SK-N-SH treated with all-trans-retinoic acid at 6 μM for 48 hours (cell line): ENCODE data around the gene PCSK5.
"Not testable (repeated sequence)": the region's sequence is repeated elsewhere in the genome, so short reads cannot be mapped to it uniquely, and the experiment has no call there.

ENCODE experiments used
- ATAC-seq: fragments of 200-7000 bp; cut with Tn5 transposase; 3 replicates; pipeline ENCODE4 v1.9.1; 2020; ENCODE audit warnings: mild to moderate bottlenecking, moderate library complexity
- ARNTL ChIP-seq: fragments of 450-650 bp; formaldehyde crosslinking; IDR thresholded peaks from 2 replicates; pipeline ENCODE4 v1.5.0; 2020; ENCODE audit warnings: low read depth, mild to moderate bottlenecking, moderate library complexity, borderline replicate concordance
- BACH2 ChIP-seq: fragments of 250-450 bp; sonication (Bioruptor Pico); IDR thresholded peaks from 2 replicates; pipeline ENCODE4 v1.9.0; 2021; ENCODE audit warnings: mild to moderate bottlenecking, borderline replicate concordance
- CSDC2 ChIP-seq: fragments of 250-450 bp; sonication (Bioruptor Pico); IDR thresholded peaks from 2 replicates; pipeline ENCODE4 v1.5.0; 2020; ENCODE audit warnings: mild to moderate bottlenecking, moderate library complexity
- ESRRG ChIP-seq: fragments of 250-450 bp; sonication (Bioruptor Pico); IDR thresholded peaks from 2 replicates; pipeline ENCODE4 v1.6.1; 2021; ENCODE audit warnings: mild to moderate bottlenecking
- GLIS3 ChIP-seq: fragments of 250-450 bp; sonication (Bioruptor Pico); IDR thresholded peaks from 2 replicates; pipeline ENCODE4 v1.5.0; 2020; ENCODE audit warnings: mild to moderate bottlenecking, moderate library complexity
- PATZ1 ChIP-seq: fragments of 250-450 bp; sonication (Bioruptor Pico); IDR thresholded peaks from 2 replicates; pipeline ENCODE4 v1.8.0; 2020; ENCODE audit warnings: mild to moderate bottlenecking, moderate library complexity, borderline replicate concordance
- POU6F1 ChIP-seq: fragments of 250-450 bp; sonication (Bioruptor Pico); IDR thresholded peaks from 2 replicates; pipeline ENCODE4 v1.8.0; 2021; ENCODE audit warnings: low read depth, mild to moderate bottlenecking, moderate library complexity, borderline replicate concordance
- RARB ChIP-seq: fragments of 250-450 bp; sonication (Bioruptor Pico); IDR thresholded peaks from 2 replicates; pipeline ENCODE4 v1.8.0; 2021; ENCODE audit warnings: mild to moderate bottlenecking, moderate library complexity
- TCF4 ChIP-seq: fragments of 250-450 bp; sonication (Bioruptor Pico); IDR thresholded peaks from 2 replicates; pipeline ENCODE4 v1.8.0; 2021; ENCODE audit warnings: mild to moderate bottlenecking, moderate library complexity, borderline replicate concordance
- TOX ChIP-seq: fragments of 250-450 bp; sonication (Bioruptor Pico); IDR thresholded peaks from 2 replicates; pipeline ENCODE4 v1.8.0; 2021; ENCODE audit warnings: mild to moderate bottlenecking, moderate library complexity, borderline replicate concordance
- TSHZ2 ChIP-seq: fragments of 250-450 bp; sonication (Bioruptor Pico); IDR thresholded peaks from 2 replicates; pipeline ENCODE4 v1.5.0; 2020; ENCODE audit warnings: mild to moderate bottlenecking, moderate library complexity
- ZC3H10 ChIP-seq: fragments of 250-450 bp; sonication (Bioruptor Pico); IDR thresholded peaks from 2 replicates; pipeline ENCODE4 v1.5.1; 2021; ENCODE audit warnings: mild to moderate bottlenecking, moderate library complexity
- ZFP3 ChIP-seq: fragments of 250-450 bp; sonication (Bioruptor Pico); IDR thresholded peaks from 2 replicates; pipeline ENCODE4 v1.5.0; 2020; ENCODE audit warnings: mild to moderate bottlenecking, moderate library complexity
- ZFP30 ChIP-seq: fragments of 450-650 bp; formaldehyde crosslinking; IDR thresholded peaks from 2 replicates; pipeline ENCODE4 v1.5.0; 2022; ENCODE audit warnings: mild to moderate bottlenecking, moderate library complexity
- ZNF565 ChIP-seq: fragments of 450-650 bp; formaldehyde crosslinking; conservative IDR thresholded peaks from 2 replicates; pipeline ENCODE4 v1.5.0; 2020; ENCODE audit warnings: low read depth, mild to moderate bottlenecking, moderate library complexity
- ZNF70 ChIP-seq: fragments of 450-650 bp; formaldehyde crosslinking; IDR thresholded peaks from 2 replicates; pipeline ENCODE4 v1.5.0; 2020; ENCODE audit warnings: mild to moderate bottlenecking, moderate library complexity
- ZNF8 ChIP-seq: fragments of 450-650 bp; formaldehyde crosslinking; IDR thresholded peaks from 2 replicates; pipeline ENCODE4 v1.5.0; 2020; ENCODE audit warnings: mild to moderate bottlenecking, moderate library complexity

Gene PCSK5

GRCh38 chr9:75893106-75893505, 2.6 kb downstream of the PCSK5 start (continued):
- TF ChIP-seq TSHZ2 (CRISPR knock-in tag) (no peak), ZC3H10 (no peak), CSDC2 (CRISPR knock-in tag) (no peak), ZNF70 (no peak), RARB (CRISPR knock-in tag) (no peak), ZFP3 (CRISPR knock-in tag) (no peak), BACH2 (CRISPR knock-in tag) (no peak)

- no peak for ATAC-seq
Measured at GRCh38 chr9:75894566-75894965, 4.1 kb downstream of the PCSK5 start.

GRCh38 chr9:75895112-75895511, 4.6 kb downstream of the PCSK5 start:
- TF ChIP-seq ZFP30 (no peak), GLIS3 (CRISPR knock-in tag) (no peak), PATZ1 (no peak), ESRRG (CRISPR knock-in tag) (no peak), ZNF8 (CRISPR knock-in tag) (no peak), ZNF565 (CRISPR knock-in tag) (no peak), TOX (no peak), ARNTL (no peak), BACH2 (CRISPR knock-in tag) (no peak), CSDC2 (CRISPR knock-in tag) (no peak), TCF4 (CRISPR knock-in tag) (no peak)
- ATAC-seq, result no peak

More at GRCh38 chr9:75894566-75894965, 4.1 kb downstream of the PCSK5 start:
- TF ChIP-seq BACH2 (CRISPR knock-in tag) (no peak), ARNTL (no peak), ZNF8 (CRISPR knock-in tag) (no peak), ESRRG (CRISPR knock-in tag) (no peak)
- TF ChIP-seq, all 23 proteins: peak for 0

- TF ChIP-seq GLIS3 (CRISPR knock-in tag) (no peak), POU6F1 (CRISPR knock-in tag) (no peak), TOX (no peak), ZNF70 (no peak)
- ATAC-seq, result no peak
Measured at GRCh38 chr9:75896193-75896592, 5.7 kb downstream of the PCSK5 start.

- ATAC-seq, result not testable (repeated sequence)
Measured at GRCh38 chr9:75900893-75901524, 10.5 kb downstream of the PCSK5 start.

- ATAC-seq, result no peak
- TF ChIP-seq POU6F1 (CRISPR knock-in tag), result no peak
Measured at GRCh38 chr9:75903785-75904360, 13.4 kb downstream of the PCSK5 start.
